Left forelimb (tissue), 1 donor: Measurements from ENCODE around the gene BRK1.
"Not testable (repeated sequence)": the region's sequence is repeated elsewhere in the genome, so short reads cannot be mapped to it uniquely, and the experiment has no call there.

ENCODE experiments used
- DNase-seq: peaks from one replicate; pipeline ENCODE4 v3.0.0-alpha.2; 2018; ENCODE audit warnings: low spot score

The BRK1 gene

DNA sequence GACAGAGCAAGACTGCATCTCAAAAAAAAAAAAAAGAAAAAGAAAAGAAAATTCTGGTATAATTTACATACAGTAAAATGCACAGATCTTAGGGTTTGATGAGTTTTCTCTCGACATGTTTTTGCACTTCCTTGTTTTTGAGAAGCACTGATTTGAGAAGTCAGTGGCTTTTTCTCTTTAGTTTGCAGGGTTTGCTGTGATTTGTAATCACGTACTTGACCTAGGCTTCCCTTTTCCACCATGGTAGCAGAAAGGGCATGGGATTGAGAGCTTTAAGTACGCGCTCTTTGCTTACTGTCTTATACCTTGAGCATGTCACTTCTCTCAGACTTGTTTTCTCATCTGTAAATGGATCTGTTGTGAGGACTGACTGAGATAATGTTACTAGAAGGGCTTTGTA, 30.2 kb downstream of the BRK1 start:
- DNase-seq: no peak

DNA sequence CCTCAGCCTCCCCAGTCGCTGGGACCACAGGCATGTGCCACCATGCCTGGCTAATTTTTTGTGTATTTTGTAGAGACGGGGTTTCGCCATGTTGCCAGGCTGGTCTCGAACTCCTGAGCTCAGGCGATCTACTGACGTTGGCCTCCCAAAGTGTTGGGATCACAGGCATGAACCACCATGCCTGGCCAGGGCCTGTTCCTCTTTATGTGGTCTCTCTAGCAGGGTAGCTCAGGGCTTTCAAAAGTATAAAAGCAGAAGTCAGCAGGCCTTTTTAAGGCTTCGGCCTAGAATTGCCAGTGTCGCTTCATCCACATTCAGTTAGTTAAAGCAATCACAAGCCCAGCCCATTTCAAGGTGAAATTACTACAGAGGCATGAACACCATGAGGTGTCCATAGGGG, 33.8 kb downstream of the BRK1 start:
- DNase-seq: no peak

GRCh38 chr3:10150987-10151386, 35.5 kb downstream of the BRK1 start:
- DNase-seq: no peak

- no peak for DNase-seq
Measured at GRCh38 chr3:10154335-10155122, 39.1 kb downstream of the BRK1 start.

GRCh38 chr3:10155123-10155472, 39.6 kb downstream of the BRK1 start:
- DNase-seq: no peak

DNA sequence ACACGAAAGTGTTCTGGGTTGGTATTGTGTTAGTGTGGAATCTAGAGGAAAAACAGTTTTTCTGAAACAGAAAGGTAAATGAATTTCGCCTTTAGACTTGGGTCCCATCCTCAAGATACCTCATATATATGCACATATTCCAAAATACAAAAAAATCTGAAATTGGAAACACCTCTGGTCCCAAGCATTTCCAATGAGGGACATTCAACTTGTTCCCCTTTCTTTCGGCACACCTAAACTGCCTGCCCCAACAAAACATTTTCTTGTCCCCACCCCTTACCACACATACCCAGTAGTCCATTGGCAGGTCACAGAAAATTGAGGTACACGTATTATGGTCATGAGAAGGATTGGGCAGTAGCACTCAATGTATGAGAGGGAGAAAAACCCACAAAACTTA, 40.2 kb downstream of the BRK1 start:
- DNase-seq: no peak

DNA sequence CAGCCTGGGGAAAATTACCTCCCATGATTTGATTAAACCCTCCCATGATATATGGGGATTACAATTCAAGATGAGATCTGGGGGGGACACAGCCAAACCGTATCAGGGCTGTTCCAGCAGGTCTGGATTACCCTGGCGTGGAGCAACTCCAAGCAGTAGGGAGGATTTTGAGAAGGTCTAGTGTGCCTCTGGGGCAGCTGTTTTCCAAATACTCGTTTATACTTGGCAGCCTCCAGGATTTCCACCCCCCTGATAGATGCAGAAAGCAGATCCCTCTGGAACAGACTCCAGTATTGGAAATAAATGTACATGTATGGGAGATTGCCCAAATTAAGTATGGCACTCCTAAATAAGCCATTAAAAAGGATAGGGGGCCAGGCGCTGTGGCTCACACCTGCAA, 41.6 kb downstream of the BRK1 start:
- DNase-seq: no peak

DNA sequence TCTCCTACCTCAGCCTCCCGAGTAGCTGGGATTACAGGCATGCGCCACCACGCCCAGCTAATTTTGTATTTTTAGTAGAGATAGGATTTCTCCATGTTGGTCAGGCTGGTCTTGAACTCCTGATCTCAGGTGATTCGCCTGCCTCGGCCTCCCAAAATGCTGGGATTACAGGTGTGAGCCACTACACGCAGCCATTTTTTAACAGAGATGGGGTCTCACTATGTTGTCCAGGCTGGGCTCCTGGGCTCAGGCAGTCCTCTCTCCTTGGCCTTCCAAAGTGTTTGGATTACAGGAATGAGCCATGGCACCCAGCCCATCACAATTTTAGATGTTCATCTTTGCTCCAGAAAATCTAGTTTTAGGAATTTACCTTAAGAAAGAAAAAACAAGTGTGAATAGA, 43.1 kb downstream of the BRK1 start:
- not testable (repeated sequence) for DNase-seq

DNA sequence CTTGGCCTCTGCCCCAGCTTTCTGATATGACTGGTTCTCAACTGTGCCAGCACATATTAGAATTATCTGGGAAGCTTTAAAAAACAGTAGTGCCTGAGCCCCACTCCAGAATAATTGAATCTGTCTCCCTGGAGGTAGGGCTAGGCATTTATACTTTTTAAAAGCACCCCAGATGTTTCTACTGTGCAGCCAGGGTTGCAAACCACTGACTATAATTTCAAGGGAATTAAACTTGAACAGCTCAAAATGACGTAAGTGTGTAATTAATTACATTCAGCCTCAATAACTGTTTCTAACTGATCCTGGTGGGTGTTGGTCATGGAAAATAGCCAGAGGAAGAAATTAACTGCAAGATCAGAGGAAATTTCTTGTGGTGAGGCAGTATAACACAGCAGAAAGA, 44.9 kb downstream of the BRK1 start:
- DNase-seq: no peak

DNA sequence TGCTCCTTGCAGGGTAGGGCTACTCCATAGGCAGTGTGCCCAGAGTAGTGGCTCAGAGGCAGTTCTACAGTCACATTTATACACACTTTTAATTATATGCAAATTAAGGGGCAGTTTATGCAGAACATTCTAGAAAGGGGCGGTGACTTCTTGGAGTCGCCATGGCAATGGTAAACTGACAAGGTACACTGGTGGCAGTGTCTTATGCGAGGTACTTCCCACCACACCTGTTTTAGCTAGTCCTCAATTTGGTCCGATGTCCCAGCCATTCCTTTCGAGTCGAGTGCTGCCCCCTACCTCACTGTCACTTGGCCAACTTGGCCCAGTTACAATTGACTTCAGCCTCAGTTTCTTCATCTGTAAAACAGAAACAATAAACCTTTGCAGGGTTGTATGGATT, 45.5 kb downstream of the BRK1 start:
- no peak for DNase-seq

DNA sequence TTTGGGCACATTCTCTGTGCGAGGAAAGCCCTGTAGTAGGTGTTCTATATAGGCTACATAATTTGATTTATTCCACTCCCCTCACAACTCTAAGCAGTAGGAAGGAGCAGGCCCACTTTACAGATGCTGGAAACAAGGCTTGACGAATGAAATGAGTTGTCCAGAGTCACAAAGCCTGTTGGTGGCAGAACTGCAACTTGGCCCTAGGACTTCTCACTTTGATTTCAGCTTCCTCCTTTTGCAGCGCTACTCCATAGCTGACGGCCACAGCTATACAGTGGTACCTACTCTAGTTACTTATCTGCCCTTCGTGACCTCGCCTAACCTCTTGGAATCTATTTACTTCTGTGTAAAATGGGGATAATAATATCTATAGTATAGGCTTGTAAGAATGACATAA, 46.7 kb downstream of the BRK1 start:
- DNase-seq: no peak

GRCh38 chr3:10164201-10164545, 48.7 kb downstream of the BRK1 start:
- not testable (repeated sequence) for DNase-seq

- DNase-seq: peak; percentile 82
Measured at GRCh38 chr3:10164546-10165393, 49.3 kb downstream of the BRK1 start, which contains the start of gene IRAK2. TSS of gene IRAK2 (plus strand) at chr3:10164919. CDS start at chr3:10164955, 36 bp downstream.

GRCh38 chr3:10166213-10166604, 50.7 kb downstream of the BRK1 start:
- DNase-seq: no peak

- no peak for DNase-seq
Measured at GRCh38 chr3:10169000-10169496, 53.6 kb downstream of the BRK1 start.

DNA sequence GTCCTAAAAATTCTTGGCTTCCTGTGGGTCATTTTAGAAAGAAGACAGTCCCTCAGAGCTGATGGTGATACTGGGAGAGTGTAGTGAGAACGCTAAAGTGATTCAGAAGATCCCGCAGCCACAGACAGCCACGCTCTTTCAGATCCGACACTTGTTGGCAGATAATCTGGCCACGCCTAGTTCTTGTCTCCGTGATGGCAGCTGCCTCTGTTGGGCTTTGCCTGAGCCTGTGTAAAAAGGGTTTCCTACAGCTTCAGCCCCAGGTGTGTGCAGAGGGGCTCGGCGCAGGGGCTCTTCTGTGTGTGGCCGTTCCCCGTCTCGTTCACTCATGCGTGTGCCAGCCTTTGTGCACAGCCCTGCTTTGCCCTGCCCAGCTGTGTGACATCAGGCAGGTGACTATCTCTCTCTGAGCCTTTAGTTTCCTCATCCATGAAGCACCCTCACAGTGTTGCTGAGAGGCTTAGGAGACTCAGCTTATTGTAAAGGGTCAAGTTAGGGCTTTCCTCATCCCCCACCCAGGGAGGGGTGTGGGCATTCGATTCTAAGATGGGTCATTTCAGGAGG, 55.5 kb downstream of the BRK1 start:
- no peak for DNase-seq

DNA sequence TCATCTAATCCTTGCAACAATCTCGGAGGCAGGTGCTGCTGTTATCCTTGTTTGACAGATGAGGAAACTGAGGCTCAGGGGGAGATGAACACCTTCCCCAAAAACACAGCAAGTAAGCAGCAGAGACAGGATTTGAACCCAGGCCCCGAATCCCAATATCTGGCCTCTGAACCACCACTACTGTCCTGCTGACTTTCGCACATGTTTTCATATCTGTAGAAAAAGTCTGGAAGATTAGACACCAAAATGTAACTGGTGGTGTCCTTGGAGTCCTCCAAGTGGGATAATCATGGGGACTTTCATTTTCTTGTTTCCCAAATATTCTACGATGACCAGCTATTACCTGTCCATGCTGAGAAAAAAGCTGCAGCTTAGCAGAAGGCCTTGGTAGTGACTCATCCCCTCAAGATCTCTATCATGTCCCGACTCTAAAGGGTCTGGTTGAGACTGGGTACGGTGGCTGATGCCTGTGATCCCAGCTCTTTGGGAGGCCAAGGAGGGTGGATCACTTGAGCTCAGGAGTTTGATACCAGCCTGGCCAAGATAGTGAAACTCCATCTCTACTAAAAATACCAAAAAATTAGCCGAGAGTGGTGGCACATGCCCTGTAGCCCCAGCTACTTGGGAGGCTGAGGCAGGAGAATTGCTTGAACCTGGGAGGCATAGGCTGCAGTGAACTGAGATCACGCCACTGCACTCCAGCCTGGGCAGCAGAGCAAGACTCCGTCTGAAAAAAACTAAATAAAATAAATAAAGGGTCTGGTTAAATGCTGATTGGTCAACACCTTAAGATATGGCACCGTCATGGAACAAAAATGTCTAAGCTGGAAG, 57.8 kb downstream of the BRK1 start:
- no peak for DNase-seq

GRCh38 chr3:10173926-10174435, 58.5 kb downstream of the BRK1 start:
- DNase-seq: no peak

DNA sequence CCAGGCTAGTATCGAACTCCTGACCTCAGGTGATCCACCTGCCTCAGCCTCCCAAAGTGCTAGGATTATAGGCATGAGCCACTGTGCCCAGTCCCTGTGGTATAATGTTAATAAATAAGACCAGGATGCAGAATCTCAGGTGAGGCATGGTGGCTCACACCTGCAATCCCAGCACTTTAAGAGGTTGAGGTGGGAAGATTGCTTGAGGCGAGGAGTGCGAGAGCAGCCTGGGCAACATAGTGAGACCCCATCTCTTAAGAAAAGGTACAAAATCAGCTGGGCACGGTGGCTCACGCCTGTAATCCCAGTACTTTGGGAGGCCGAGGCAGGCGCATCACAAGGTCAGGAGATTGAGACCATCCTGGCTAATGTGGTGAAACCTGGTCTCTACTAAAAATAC, 59.9 kb downstream of the BRK1 start:
- not testable (repeated sequence) for DNase-seq

DNA sequence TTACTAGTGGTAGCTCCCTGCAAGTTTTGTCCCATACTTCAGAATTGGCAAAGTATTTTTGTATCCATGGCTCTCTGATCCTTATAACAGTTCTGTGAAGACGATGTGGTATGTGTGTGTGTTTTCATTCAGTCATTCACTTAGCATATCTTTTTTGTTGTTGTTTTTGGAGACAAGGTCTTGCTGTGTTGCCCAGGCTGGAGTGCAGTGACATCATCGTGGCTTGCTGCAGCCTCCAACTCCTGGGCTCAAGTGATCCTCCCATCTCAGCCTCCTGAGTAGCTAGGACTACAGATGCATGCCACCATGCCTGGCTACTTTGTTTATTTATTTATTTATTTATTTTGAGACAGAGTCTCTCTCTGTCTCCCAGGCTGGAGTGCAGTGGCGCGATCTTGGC, 60.7 kb downstream of the BRK1 start:
- not testable (repeated sequence) for DNase-seq
